Kidney epithelial cell (primary cell): ENCODE measurements around the gene NPR3. TPM values are rescaled to one million over a fixed set of nuclear protein-coding genes. Genes with fewer than 3 reads are reported as not detected.

ENCODE experiments used
- DNase-seq: peaks from one replicate; pipeline ENCODE4 v3.0.0-alpha.2; 2010; ENCODE audit warnings: low read depth
- H3K27me3 ChIP-seq: 2 replicates; pipeline ENCODE4 v1.6.0; 2011; ENCODE audit warnings: low read length; ENCODE audit not compliant: control insufficient read depth, insufficient read depth
- H3K36me3 ChIP-seq: 2 replicates; pipeline ENCODE4 v1.5.1; 2011; ENCODE audit warnings: low read length; ENCODE audit not compliant: control insufficient read depth, insufficient read depth
- H3K4me3 ChIP-seq: 2 replicates; pipeline ENCODE4 v1.5.1; 2011; ENCODE audit warnings: low read depth, mild to moderate bottlenecking, control low read depth, low read length
- total RNA-seq: library from RNA; depleted of rRNA; stranded (reverse); fragments of >200 nt; gene quantifications from 2 replicates; pipeline ENCODE4 v1.2.3, GENCODE V29; 2015
- TF ChIP-seq, protein P1 (sequence below): IDR thresholded peaks from 2 replicates; pipeline ENCODE4 v1.5.1; 2011; ENCODE audit warnings: mild to moderate bottlenecking, moderate library complexity, low read length, control low read depth, inconsistent platforms; ENCODE audit not compliant: insufficient read depth, poor library complexity, severe bottlenecking

NPR3 gene
- total RNA-seq, 1 donor from 2014 or later, result 0.13 TPM

DNA sequence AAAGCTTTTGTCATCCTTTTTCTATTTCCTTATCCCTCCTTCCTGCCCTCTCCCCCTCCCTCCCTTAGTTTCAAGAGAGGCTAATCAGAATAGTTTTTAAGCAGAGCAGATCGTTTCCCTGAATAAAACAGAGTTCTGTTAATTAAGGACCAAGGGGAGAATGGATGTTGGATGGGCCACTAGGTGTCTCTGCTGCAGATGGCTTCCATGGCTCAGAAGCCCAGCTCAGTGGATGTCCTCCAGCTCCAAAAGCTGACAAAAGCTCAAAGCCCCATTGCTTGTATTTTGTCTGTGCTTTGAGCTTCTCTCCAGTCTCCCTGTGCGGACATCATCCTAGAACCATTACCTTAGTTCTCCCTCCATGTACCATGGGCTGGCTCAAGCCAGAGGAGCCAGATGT is 21.0 kb upstream of the NPR3 start:
- Histone ChIP-seq H3K4me3 (no peak overlapping the region), H3K27me3 (no peaks in the 10 kb centered on the region), H3K36me3 (no peaks in the 10 kb centered on the region)
- TF ChIP-seq, protein P1, sequence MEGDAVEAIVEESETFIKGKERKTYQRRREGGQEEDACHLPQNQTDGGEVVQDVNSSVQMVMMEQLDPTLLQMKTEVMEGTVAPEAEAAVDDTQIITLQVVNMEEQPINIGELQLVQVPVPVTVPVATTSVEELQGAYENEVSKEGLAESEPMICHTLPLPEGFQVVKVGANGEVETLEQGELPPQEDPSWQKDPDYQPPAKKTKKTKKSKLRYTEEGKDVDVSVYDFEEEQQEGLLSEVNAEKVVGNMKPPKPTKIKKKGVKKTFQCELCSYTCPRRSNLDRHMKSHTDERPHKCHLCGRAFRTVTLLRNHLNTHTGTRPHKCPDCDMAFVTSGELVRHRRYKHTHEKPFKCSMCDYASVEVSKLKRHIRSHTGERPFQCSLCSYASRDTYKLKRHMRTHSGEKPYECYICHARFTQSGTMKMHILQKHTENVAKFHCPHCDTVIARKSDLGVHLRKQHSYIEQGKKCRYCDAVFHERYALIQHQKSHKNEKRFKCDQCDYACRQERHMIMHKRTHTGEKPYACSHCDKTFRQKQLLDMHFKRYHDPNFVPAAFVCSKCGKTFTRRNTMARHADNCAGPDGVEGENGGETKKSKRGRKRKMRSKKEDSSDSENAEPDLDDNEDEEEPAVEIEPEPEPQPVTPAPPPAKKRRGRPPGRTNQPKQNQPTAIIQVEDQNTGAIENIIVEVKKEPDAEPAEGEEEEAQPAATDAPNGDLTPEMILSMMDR, result peak; percentile 21
- no peak for DNase-seq

DNA sequence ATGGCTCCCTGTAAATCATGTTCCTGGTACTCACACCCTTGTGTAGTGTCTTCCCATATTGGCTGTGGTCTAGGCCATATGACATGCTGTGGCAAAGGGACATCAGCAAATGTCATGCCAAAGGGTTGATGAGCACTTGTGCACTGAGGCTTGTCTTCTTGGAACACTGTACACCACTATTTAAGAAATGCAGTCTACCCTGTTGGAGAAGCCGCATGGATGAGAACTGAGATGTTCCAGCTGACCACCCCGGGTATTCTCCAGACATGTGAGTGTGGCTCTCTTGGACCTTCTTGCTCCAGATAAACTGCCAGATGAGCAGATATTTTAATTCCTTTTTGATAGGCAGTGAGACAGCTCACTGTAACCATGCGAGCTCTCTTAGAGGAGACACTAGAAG is 20.5 kb upstream of the NPR3 start:
- DNase-seq, result no peak
- TF ChIP-seq, protein P1, result no peak
- H3K36me3 ChIP-seq, result no peaks in the 10 kb centered on the region
- H3K4me3 ChIP-seq, result no peak overlapping the region
- H3K27me3 ChIP-seq, result no peaks in the 10 kb centered on the region

DNA sequence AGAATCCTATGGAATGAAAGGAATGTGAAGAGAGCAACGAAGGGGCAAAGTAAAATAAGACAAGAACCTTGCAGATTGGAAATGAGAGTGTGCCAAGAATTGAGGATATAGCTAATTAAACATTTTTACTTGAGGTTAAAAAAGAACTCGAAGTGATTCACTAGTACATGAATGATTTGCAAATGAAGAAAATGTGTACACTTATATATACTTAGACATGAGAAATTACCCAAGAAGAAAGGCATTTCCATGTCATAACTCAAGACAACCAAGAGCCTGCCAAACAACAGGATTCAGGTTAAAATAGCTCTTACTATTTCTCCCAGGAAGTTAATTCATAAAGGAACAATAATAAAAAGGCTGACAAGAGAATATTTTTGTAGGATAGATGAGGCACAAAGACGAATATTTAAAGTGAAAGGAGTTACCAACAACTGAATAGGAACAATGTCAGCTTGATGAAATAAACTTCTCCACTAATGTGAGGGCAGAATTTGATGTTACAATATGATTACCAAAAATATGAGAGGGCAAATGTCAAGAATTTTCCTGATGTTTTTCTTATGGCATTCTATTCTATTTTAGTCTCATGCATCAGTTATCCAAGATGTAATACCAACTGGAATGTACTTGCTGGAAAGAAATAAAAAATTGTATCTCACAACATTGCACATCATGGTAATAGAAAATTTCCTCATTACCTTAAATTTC is 18.9 kb upstream of the NPR3 start:
- Histone ChIP-seq H3K27me3 (no peaks in the 10 kb centered on the region), H3K36me3 (no peaks in the 10 kb centered on the region), H3K4me3 (no peak overlapping the region)
- TF ChIP-seq, protein P1, result no peak
- no peak for DNase-seq

DNA sequence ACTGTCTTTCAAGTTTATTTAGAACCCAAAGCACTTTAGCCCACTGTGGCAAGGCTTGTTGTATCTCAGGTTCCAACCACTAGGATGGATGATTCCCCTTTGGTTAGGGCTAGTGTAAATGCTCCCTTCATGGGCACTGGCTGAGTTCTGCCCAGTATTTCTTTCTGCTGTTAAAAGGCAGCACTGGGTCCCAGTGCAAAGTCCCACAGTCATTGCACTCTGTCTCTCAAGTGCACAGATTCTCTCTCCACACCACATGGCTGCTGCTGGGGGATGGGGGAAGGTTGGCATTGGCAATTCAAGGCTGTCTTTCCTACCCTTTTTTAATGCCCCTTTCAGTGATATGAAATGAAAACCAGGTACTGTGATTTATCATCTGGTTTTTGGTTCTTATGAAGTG is 7.2 kb upstream of the NPR3 start:
- Histone ChIP-seq H3K4me3 (no peak overlapping the region), H3K27me3 (peaks cover 3% of the 10 kb centered on the region), H3K36me3 (no peaks in the 10 kb centered on the region)
- TF ChIP-seq, protein P1, result no peak
- DNase-seq, result no peak

DNA sequence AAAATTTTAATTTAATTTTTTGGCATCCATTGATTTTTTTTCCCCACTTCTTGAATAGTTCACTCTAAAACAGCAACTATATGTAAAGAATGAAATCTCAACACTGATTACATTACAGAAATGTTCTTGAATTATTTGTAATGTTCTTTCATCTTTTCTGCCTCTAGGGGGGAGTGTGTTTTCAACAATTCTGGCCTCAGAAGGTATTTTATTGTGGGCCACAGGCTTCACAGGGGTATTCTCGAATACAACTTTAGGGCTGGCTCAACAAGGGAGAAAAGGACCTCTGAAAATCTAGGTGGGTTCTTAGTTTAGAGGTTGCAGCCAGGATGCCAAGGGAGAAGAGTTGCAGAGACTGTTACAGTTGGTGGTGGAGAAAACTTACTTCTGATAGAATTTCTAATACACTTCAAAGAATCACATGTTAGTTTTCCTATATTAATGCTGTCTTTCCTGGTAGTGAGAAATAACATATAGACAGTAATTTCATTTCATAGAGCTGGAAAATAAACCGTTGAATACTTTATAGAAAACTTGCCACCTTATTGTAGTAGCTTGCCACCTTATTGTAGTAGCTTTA is 3.6 kb upstream of the NPR3 start:
- H3K27me3 ChIP-seq, result peaks cover 24% of the 10 kb centered on the region
- no peak overlapping the region for H3K4me3 ChIP-seq
- DNase-seq, result no peak
- TF ChIP-seq, protein P1, result peak; percentile 39
- no peaks in the 10 kb centered on the region for H3K36me3 ChIP-seq

DNA sequence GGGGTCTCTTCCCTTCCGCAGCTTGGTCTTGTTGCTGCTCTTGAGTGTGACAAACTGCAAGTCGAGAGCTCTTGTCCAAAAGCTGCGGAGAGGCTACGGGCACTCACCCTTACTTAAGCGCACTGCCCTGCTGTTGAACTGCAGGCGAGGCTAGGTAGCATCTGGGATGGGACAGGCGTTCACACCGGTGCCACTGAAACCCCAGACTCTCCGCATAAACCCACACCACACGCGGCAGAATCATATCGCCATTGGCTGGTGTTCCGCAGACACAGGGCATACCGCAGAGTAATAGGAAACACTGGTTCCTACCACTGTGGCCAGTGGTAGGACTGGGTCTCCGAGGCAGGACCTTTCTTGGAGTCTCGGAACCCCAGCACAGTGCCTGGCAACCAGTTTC is 2.2 kb upstream of the NPR3 start:
- H3K4me3 ChIP-seq, result no peak overlapping the region
- no peak for DNase-seq
- TF ChIP-seq, protein P1, result no peak
- no peaks in the 10 kb centered on the region for H3K36me3 ChIP-seq
- H3K27me3 ChIP-seq, result peaks cover 38% of the 10 kb centered on the region
